Activated CD8-positive, alpha-beta T cell treated with anti-CD3 and anti-CD28 coated beads, Interleukin-2, amount 10 ng/mL, durations not matched to agents 7 days and 5 days (primary cell): ENCODE measurements around the gene GEMIN7. TPM values are rescaled to one million over a fixed set of nuclear protein-coding genes. Genes with fewer than 3 reads are reported as not detected.
A peak's percentile ranks its signal among the peaks of the same experiment; 100 is the strongest.
"Not testable (repeated sequence)": the region's sequence is repeated elsewhere in the genome, so short reads cannot be mapped to it uniquely, and the experiment has no call there.

Experiments used
- ATAC-seq: fragments of 150-1000 bp; cut with Tn5 transposase; one replicate; pipeline ENCODE4 v1.10.0; 2021; ENCODE audit warnings: moderate library complexity
- CTCF ChIA-PET: fragments of 350-600 bp; sonication (Branson Sonifier 250); formaldehyde crosslinking; loops from one replicate; lab custom pipeline; 2021; ENCODE audit warnings: antibody characterized with exemption; lab: Charles Lee
- POLR2A ChIA-PET: fragments of 350-600 bp; sonication (Branson Sonifier 250); formaldehyde crosslinking; loops from one replicate; lab custom pipeline; 2021; ENCODE audit warnings: antibody characterized with exemption; lab: Charles Lee
- DNase-seq: peaks from one replicate; pipeline ENCODE4 v3.0.0-alpha.2; 2020
- H3K27ac Mint-ChIP-seq: one replicate; pipeline ENCODE4 v1.8.0; 2021; ENCODE audit warnings: mild to moderate bottlenecking, mixed read lengths
- H3K27me3 Mint-ChIP-seq: one replicate; pipeline ENCODE4 v1.8.0; 2021; ENCODE audit warnings: low read depth, mixed read lengths
- H3K36me3 Mint-ChIP-seq: one replicate; pipeline ENCODE4 v1.8.0; 2021; ENCODE audit warnings: low read depth, mixed read lengths
- H3K4me1 Mint-ChIP-seq: one replicate; pipeline ENCODE4 v1.8.0; 2021; ENCODE audit warnings: low read depth, mixed read lengths
- H3K4me3 Mint-ChIP-seq: one replicate; pipeline ENCODE4 v1.8.0; 2021; ENCODE audit warnings: mild to moderate bottlenecking, mixed read lengths
- H3K9me3 Mint-ChIP-seq: one replicate; pipeline ENCODE4 v1.8.0; 2022; ENCODE audit warnings: mixed read lengths; ENCODE audit not compliant: insufficient read depth
- total RNA-seq, 2 experiments: library from RNA; stranded (reverse); gene quantifications; one replicate each; pipeline ENCODE4 v1.2.3, GENCODE V29; 2021

The GEMIN7 gene
- total RNA-seq, 2 experiments from 2014 or later: 30.2 to 31.7 TPM

DNA sequence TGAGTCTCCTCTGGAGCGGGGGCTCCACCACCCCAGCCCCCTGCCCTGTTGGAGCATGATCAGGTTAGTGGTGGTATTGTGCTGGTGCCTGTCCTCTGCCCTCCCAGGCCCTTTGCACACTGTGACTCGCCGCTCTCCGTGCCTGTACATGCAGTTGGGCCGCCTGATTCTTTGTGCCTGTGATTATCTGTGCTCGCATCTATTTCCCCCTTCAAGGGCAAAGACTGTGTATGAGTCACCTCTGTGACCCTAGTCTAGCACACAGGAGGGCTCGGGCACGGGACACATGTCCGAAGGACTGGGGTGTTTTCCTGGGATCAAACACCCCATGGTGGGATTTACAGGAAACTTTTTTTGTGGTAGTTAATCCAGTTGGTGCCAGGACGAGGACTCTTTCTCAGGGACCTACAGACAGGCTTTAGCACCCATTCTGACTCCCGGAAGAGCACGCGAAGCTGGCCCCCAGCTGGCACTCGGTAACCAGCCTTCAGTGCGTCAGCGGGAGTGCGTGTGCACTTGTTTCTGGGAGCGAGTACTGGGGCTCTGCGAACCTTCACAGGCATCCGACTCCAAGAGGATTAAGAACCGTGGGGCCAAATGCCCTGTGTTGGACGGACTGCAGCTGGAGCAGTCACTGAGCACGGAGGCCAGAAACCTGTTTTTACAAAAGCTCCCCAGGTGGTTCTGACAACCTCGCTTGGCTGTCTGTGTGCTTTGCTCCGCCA, 20.6 kb downstream of the GEMIN7 start:
- H3K4me3 Mint-ChIP-seq: no peak overlapping the region
- CTCF ChIA-PET: no interaction called here

DNA sequence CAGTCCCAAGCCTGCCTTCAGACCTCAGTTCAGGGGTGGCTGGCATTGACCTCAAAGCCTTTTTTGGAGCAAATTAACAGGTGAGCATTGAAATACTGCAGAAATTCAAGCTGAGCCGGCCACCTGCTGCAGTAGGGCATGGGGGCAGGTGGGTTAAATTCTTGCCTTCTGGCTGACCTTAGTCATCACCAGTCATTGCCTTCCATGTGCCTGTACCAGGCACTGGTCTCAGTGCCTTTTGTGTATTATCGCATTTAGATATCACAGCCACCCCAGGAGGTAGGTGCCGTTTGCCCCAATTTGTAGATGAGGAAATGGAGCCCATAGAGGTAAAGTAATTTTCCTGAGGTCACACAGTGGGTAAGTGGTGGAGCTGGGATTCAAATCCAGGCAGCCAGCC, 21.1 kb downstream of the GEMIN7 start:
- ATAC-seq (no peak), DNase-seq (no peak)
- POLR2A ChIA-PET: interaction anchor here (1.0 kb wide), 1 partner anchor 8 kb away, joined by 3 read pairs; the partner anchor contains the start of gene PPP1R37
- CTCF ChIA-PET: interaction anchor here (1.4 kb wide), 1 partner anchor 26 kb away, joined by 3 read pairs; no protein-coding TSS in a partner anchor
- no peak overlapping the region for H3K4me3 Mint-ChIP-seq
- H3K36me3 Mint-ChIP-seq: peaks cover 8% of the 10 kb centered on the region
- no peaks in the 10 kb centered on the region for H3K27me3 Mint-ChIP-seq
- no peaks in the 10 kb centered on the region for H3K9me3 Mint-ChIP-seq
- peaks cover 71% of the 10 kb centered on the region for H3K4me1 Mint-ChIP-seq
- H3K27ac Mint-ChIP-seq: no peak overlapping the region

More for the DNA sequence above, 20.6 kb downstream of the GEMIN7 start:
- peak overlapping the region; percentile 64 for H3K27ac Mint-ChIP-seq
- no peak for DNase-seq
- peaks cover 69% of the 10 kb centered on the region for H3K4me1 Mint-ChIP-seq
- POLR2A ChIA-PET: no interaction called here
- H3K9me3 Mint-ChIP-seq: no peaks in the 10 kb centered on the region
- ATAC-seq: no peak
- peaks cover 12% of the 10 kb centered on the region for H3K36me3 Mint-ChIP-seq
- H3K27me3 Mint-ChIP-seq: no peaks in the 10 kb centered on the region

GRCh38 chr19:45100846-45101252, 21.8 kb downstream of the GEMIN7 start:
- Mint-ChIP-seq H3K9me3 (no peaks in the 10 kb centered on the region), H3K27me3 (no peaks in the 10 kb centered on the region), H3K36me3 (peaks cover 6% of the 10 kb centered on the region), H3K4me1 (peaks cover 73% of the 10 kb centered on the region), H3K4me3 (no peak overlapping the region), H3K27ac (no peak overlapping the region)
- DNase-seq: no peak
- ChIA-PET CTCF (interaction anchor here (1.4 kb wide), 1 partner anchor 26 kb away, joined by 3 read pairs; no protein-coding TSS in a partner anchor), POLR2A (interaction anchor here (1.0 kb wide), 1 partner anchor 8 kb away, joined by 3 read pairs; the partner anchor contains the start of gene PPP1R37)
- ATAC-seq: no peak

- Mint-ChIP-seq H3K27me3 (no peaks in the 10 kb centered on the region), H3K27ac (no peak overlapping the region), H3K4me3 (no peak overlapping the region), H3K4me1 (peaks cover 64% of the 10 kb centered on the region), H3K9me3 (no peaks in the 10 kb centered on the region), H3K36me3 (peaks cover 3% of the 10 kb centered on the region)
- ATAC-seq: no peak
- CTCF ChIA-PET: no interaction called here
- POLR2A ChIA-PET: interaction anchor here (1.0 kb wide), 1 partner anchor 9 kb away, joined by 3 read pairs; the partner anchor contains the start of gene PPP1R37
- DNase-seq: no peak
Measured at GRCh38 chr19:45101806-45102205, 22.7 kb downstream of the GEMIN7 start.

GRCh38 chr19:45102481-45102880, 23.4 kb downstream of the GEMIN7 start:
- H3K4me3 Mint-ChIP-seq: no peak overlapping the region
- no peaks in the 10 kb centered on the region for H3K9me3 Mint-ChIP-seq
- no peaks in the 10 kb centered on the region for H3K27me3 Mint-ChIP-seq
- CTCF ChIA-PET: interaction anchor here (0.6 to 1.9 kb wide), 9 partner anchors 10 to 52 kb away, joined by 3 to 12 read pairs (median 4); partner anchors contain the start of gene PPP1R37
- no peak overlapping the region for H3K27ac Mint-ChIP-seq
- peaks cover 58% of the 10 kb centered on the region for H3K4me1 Mint-ChIP-seq
- POLR2A ChIA-PET: interaction anchor here (2.1 kb wide), 1 partner anchor 10 kb away, joined by 29 read pairs; the partner anchor contains the start of gene PPP1R37
- DNase-seq (no peak), ATAC-seq (no peak)
- peaks cover 3% of the 10 kb centered on the region for H3K36me3 Mint-ChIP-seq

DNA sequence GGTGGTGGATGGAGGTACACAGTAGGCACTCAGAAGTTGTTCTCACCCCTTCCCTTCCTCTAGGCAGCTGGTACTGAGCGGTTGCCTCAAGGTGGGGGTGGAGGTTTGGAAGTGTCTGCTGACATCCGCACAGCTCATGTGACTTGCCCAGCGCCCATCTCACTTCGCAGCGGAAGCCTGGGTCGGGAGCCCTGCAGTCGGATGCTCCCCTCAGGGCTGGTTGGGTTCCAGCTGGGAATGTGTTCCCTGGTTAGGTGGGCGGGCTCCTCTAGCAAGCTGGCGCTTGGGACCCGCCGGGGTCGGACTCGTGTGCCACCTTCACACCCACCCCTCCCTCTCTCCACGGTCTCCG, 24.1 kb downstream of the GEMIN7 start:
- Mint-ChIP-seq H3K4me3 (peak overlapping the region; percentile 25), H3K36me3 (peaks cover 3% of the 10 kb centered on the region), H3K9me3 (no peaks in the 10 kb centered on the region), H3K4me1 (peaks cover 52% of the 10 kb centered on the region), H3K27ac (peak overlapping the region; percentile 80), H3K27me3 (no peaks in the 10 kb centered on the region)
- CTCF ChIA-PET: interaction anchor here (0.6 to 1.9 kb wide), 14 partner anchors 10 to 80 kb away, joined by 3 to 12 read pairs (median 4); partner anchors contain the start of gene PPP1R37
- ATAC-seq: peak; percentile 85
- DNase-seq: peak; percentile 71
- POLR2A ChIA-PET: interaction anchor here (1.1 to 2.1 kb wide), 2 partner anchors 11 to 12 kb away, joined by 3 to 29 read pairs; partner anchors contain the start of gene PPP1R37

GRCh38 chr19:45103508-45104319, 24.7 kb downstream of the GEMIN7 start:
- H3K4me1 Mint-ChIP-seq: peaks cover 46% of the 10 kb centered on the region
- no peaks in the 10 kb centered on the region for H3K9me3 Mint-ChIP-seq
- H3K4me3 Mint-ChIP-seq: peak overlapping the region; percentile 50
- H3K27ac Mint-ChIP-seq: peak overlapping the region; percentile 80
- DNase-seq: no peak
- H3K27me3 Mint-ChIP-seq: no peaks in the 10 kb centered on the region
- H3K36me3 Mint-ChIP-seq: peaks cover 3% of the 10 kb centered on the region
- ChIA-PET POLR2A (interaction anchor here (1.1 to 2.1 kb wide), 3 partner anchors 11 to 25 kb away, joined by 3 to 29 read pairs (median 5); partner anchors contain the start of genes GEMIN7 and PPP1R37), CTCF (interaction anchor here (0.9 to 1.9 kb wide), 13 partner anchors 9 to 80 kb away, joined by 3 to 12 read pairs (median 4); partner anchors contain the start of gene PPP1R37)
- peak; percentile 13 for ATAC-seq

GRCh38 chr19:45104658-45105349, 25.7 kb downstream of the GEMIN7 start:
- peaks cover 41% of the 10 kb centered on the region for H3K4me1 Mint-ChIP-seq
- peak overlapping the region; percentile 50 for H3K4me3 Mint-ChIP-seq
- DNase-seq: peak; percentile 40
- ChIA-PET CTCF (interaction anchor here (1.8 to 1.9 kb wide), 2 partner anchors 12 to 13 kb away, joined by 5 to 12 read pairs; partner anchors contain the start of gene PPP1R37), POLR2A (interaction anchor here (1.7 kb wide), 1 partner anchor 26 kb away, joined by 5 read pairs; the partner anchor contains the start of gene GEMIN7)
- H3K9me3 Mint-ChIP-seq: no peaks in the 10 kb centered on the region
- ATAC-seq: peak; percentile 17
- H3K27ac Mint-ChIP-seq: peak overlapping the region; percentile 79
- H3K27me3 Mint-ChIP-seq: no peaks in the 10 kb centered on the region
- H3K36me3 Mint-ChIP-seq: peaks cover 3% of the 10 kb centered on the region

DNA sequence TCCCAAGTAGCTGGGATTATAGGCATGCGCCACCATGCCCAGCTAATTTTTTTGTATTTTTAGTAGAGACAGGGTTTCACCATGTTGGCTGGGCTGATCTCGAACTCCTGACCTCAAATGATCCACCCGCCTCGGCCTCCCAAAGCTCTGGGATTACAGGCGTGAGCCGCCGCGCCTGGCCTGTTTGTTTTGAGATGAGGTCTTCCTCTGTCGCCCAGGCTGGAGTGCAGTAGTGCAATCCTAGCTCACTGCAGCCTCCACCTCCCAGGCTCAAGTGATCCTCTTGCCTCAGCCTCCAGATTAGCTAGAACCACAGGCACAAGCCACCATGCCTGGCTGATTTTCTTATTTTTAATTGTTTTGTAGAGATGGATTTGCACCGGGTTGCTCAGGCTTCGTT, 27.3 kb downstream of the GEMIN7 start:
- DNase-seq, POLR2A ChIA-PET, H3K27ac Mint-ChIP-seq, ATAC-seq, H3K27me3 Mint-ChIP-seq, H3K36me3 Mint-ChIP-seq, H3K4me3 Mint-ChIP-seq, H3K9me3 Mint-ChIP-seq: not testable (repeated sequence)
- peaks cover 46% of the 10 kb centered on the region for H3K4me1 Mint-ChIP-seq
- CTCF ChIA-PET: interaction anchor here (1.2 kb wide), 1 partner anchor 19 kb away, joined by 3 read pairs; no protein-coding TSS in a partner anchor

DNA sequence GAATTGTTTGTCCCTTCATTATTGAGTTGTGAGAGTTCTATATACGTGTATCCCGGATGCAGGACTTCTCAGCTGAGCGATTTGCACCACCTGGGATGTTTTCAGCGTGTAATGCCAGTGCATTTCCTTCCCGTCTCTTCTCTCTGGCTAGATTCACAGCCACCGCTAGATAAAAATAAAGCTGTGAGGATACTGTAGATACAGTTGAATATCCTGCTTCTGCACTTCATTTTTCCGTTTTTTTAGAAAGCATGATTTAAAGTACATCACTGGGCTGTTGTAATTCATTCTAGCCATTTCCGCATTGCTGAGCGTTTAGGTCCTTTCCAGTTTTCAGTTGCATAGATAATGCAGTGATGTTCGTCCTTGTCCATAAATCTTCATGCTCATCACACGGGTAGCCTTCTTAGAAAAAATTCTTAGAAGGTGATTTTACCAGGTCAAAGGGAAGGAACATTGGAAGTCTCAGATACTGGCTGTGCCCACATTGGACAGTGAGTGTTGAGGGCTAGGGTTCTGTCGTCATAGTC, 28.6 kb downstream of the GEMIN7 start:
- no peak overlapping the region for H3K27ac Mint-ChIP-seq
- ChIA-PET CTCF (no interaction called here), POLR2A (interaction anchor here (1.0 kb wide), 1 partner anchor 10 kb away, joined by 3 read pairs; no protein-coding TSS in a partner anchor)
- peaks cover 38% of the 10 kb centered on the region for H3K4me1 Mint-ChIP-seq
- H3K27me3 Mint-ChIP-seq: no peaks in the 10 kb centered on the region
- H3K4me3 Mint-ChIP-seq: no peak overlapping the region
- peaks cover 3% of the 10 kb centered on the region for H3K36me3 Mint-ChIP-seq
- H3K9me3 Mint-ChIP-seq: no peaks in the 10 kb centered on the region
- ATAC-seq (no peak), DNase-seq (no peak)
